Endodermal cell (in vitro differentiated cells): ENCODE measurements around the gene DOK7. TPM values are rescaled to one million over a fixed set of nuclear protein-coding genes. Genes with fewer than 3 reads are reported as not detected.

Experiments
- DNase-seq: peaks from one replicate; pipeline ENCODE4 v3.0.0-alpha.2; 2017
- H3K27ac ChIP-seq: 2 replicates; pipeline ENCODE4 v1.5.1; 2013; ENCODE audit warnings: mild to moderate bottlenecking, low read depth, low read length, moderate library complexity
- H3K27me3 ChIP-seq: 2 replicates; pipeline ENCODE4 v1.6.1; 2013; ENCODE audit warnings: mild to moderate bottlenecking, low read length, moderate library complexity; ENCODE audit not compliant: insufficient read depth, control insufficient read depth, poor library complexity, severe bottlenecking
- H3K36me3 ChIP-seq: 2 replicates; pipeline ENCODE4 v1.7.0; 2013; ENCODE audit warnings: mild to moderate bottlenecking, low read length, moderate library complexity; ENCODE audit not compliant: control insufficient read depth, insufficient read depth
- H3K4me1 ChIP-seq: one replicate; pipeline ENCODE4 v1.7.0; 2013; ENCODE audit warnings: low read length; ENCODE audit not compliant: control insufficient read depth, insufficient read depth
- H3K4me3 ChIP-seq: 2 replicates; pipeline ENCODE4 v1.5.1; 2013; ENCODE audit warnings: mild to moderate bottlenecking, low read length, moderate library complexity
- H3K9ac ChIP-seq: 2 replicates; pipeline ENCODE4 v1.6.1; 2013; ENCODE audit warnings: mild to moderate bottlenecking, low read length, moderate library complexity; ENCODE audit not compliant: poor library complexity, severe bottlenecking; ENCODE audit errors: extremely low read depth
- H3K9me3 ChIP-seq: 2 replicates; pipeline ENCODE4 v1.6.1; 2013; ENCODE audit warnings: mild to moderate bottlenecking, low read length, moderate library complexity; ENCODE audit not compliant: control insufficient read depth
- H3K27ac Mint-ChIP-seq: 2 replicates; pipeline ENCODE4 v1.8.0; 2020; ENCODE audit warnings: mixed read lengths
- H3K27me3 Mint-ChIP-seq: 2 replicates; pipeline ENCODE4 v1.8.0; 2021; ENCODE audit warnings: mild to moderate bottlenecking, mixed read lengths; ENCODE audit not compliant: insufficient read depth
- H3K36me3 Mint-ChIP-seq: 2 replicates; pipeline ENCODE4 v1.8.0; 2020; ENCODE audit warnings: low read depth, mixed read lengths
- H3K4me1 Mint-ChIP-seq: 2 replicates; pipeline ENCODE4 v1.8.0; 2020; ENCODE audit warnings: mixed read lengths
- H3K4me3 Mint-ChIP-seq: 2 replicates; pipeline ENCODE4 v1.8.0; 2020; ENCODE audit warnings: mild to moderate bottlenecking, moderate library complexity, mixed read lengths
- H3K9me3 Mint-ChIP-seq: 2 replicates; pipeline ENCODE4 v1.8.0; 2020; ENCODE audit warnings: mild to moderate bottlenecking, mixed read lengths
- CTCF ChIP-seq: fragments of 200-600 bp; sonication (generic); conservative IDR thresholded peaks from 2 replicates; pipeline ENCODE4 v1.5.0; 2021; ENCODE audit warnings: antibody characterized with exemption, mild to moderate bottlenecking
- WGBS, 2 experiments: methylation state at CpG; one replicate each; pipeline versions ENCODE4 v1.1.5 to v1.1.7; 2013; ENCODE audit warnings: missing lambda C conversion rate in 2 of 2, mixed read lengths in 1 of 2; ENCODE audit not compliant: insufficient coverage in 1 of 2, insufficient read length in 1 of 2; 5-methylcytosine and 5-hydroxymethylcytosine counted together
- total RNA-seq, 2 donors: library from RNA; stranded (reverse); fragmentation: NEBNext Ultra II Directional in 1 of 2; extraction: Animal tissue kit (Norgen Biotek cat#: 25700) in 1 of 2; gene quantifications; 2 replicates in 1 of 2; 3 replicates in 1 of 2; pipeline ENCODE4 v1.2.1, GENCODE V29; 2021

DOK7 gene
- total RNA-seq, 2 donors from 2014 or later: 0.38 to 1.3 TPM

DNA sequence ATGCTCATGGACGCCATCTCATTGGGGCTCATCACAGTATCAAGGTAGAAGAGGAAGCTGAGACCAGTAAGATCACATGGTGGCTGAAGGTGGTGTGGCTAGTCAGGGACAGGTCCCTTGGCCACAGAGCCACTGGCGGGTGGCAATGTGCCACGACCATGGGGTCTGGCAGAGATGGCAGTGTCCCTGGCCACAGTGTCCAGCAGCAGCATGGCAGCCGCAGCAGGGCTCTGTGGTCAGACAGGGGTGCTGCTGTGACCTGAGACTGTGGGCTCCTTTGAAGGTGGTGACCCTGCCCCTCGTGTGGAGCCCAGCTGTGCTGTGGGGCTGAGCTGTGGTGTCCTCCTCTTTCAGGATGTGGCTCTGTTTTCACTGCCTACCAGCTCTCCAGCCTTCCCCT, 2.2 kb upstream of the DOK7 start:
- peaks cover 33% of the 10 kb centered on the region for H3K27me3 ChIP-seq
- peaks cover 51% of the 10 kb centered on the region for H3K27me3 Mint-ChIP-seq
- whole genome bisulfite sequencing, 2 experiments: 87 to 92% methylated on average over 5 of the region's 5 CpGs

DNA sequence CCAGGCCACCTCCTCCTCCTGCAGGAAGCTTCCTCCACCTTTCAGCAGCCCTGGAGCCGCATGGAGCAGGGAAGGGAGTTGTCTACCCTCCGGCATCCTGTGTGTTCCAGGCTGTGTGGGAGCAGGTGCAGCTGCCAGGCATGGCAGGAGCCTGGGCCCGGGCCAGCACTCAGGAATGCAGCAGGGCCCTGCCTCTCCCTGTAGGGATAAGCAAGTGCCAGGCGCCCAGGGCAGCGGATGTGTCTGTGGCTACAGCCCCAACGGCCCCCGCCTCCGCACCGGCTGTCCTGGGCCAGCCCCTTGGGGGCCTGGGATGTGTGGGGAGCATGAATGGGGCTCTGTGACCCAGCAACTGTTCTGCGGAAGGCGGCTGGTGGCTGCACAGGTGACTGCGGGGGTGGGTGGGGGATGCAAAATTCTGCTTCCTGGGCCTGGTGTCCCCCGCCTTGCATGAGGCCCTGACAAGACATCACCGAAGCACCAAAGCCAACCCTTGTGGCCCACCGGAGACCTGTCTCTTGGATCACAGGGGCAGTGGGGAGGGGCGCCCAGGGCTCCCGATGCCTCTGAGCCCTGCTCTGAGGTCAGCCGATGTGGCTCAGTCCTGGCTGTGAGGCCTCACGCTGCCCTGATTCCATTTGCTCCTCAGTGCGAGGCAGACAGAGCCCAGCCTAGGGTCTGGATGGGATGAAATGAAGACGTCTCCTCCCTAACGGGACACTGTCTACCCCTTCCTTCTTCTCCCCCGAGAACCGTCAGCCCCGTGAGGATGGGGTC, 1.4 kb upstream of the DOK7 start:
- Mint-ChIP-seq H3K27me3 (peaks cover 50% of the 10 kb centered on the region), H3K4me1 (no peaks in the 10 kb centered on the region), H3K4me3 (no peak overlapping the region), H3K36me3 (no peaks in the 10 kb centered on the region), H3K9me3 (peaks cover 6% of the 10 kb centered on the region), H3K27ac (no peak overlapping the region)
- Histone ChIP-seq H3K4me1 (no peaks in the 10 kb centered on the region), H3K27ac (no peak overlapping the region), H3K9ac (no peak overlapping the region), H3K27me3 (peaks cover 33% of the 10 kb centered on the region), H3K36me3 (no peaks in the 10 kb centered on the region), H3K9me3 (no peaks in the 10 kb centered on the region), H3K4me3 (no peak overlapping the region)
- no peak for DNase-seq
- no peak for TF ChIP-seq CTCF
- WGBS, 2 experiments: 91 to 92% methylated on average over 15 to 25 of the region's 25 CpGs

More for the DNA sequence above, 2.2 kb upstream of the DOK7 start:
- H3K9ac ChIP-seq: no peak overlapping the region
- no peak for TF ChIP-seq CTCF
- no peaks in the 10 kb centered on the region for H3K36me3 ChIP-seq
- Mint-ChIP-seq H3K36me3 (no peaks in the 10 kb centered on the region), H3K4me3 (no peak overlapping the region), H3K4me1 (no peaks in the 10 kb centered on the region), H3K27ac (no peak overlapping the region), H3K9me3 (peaks cover 10% of the 10 kb centered on the region)
- no peaks in the 10 kb centered on the region for H3K9me3 ChIP-seq
- no peak overlapping the region for H3K27ac ChIP-seq
- no peak overlapping the region for H3K4me3 ChIP-seq
- DNase-seq: no peak
- no peaks in the 10 kb centered on the region for H3K4me1 ChIP-seq

DNA sequence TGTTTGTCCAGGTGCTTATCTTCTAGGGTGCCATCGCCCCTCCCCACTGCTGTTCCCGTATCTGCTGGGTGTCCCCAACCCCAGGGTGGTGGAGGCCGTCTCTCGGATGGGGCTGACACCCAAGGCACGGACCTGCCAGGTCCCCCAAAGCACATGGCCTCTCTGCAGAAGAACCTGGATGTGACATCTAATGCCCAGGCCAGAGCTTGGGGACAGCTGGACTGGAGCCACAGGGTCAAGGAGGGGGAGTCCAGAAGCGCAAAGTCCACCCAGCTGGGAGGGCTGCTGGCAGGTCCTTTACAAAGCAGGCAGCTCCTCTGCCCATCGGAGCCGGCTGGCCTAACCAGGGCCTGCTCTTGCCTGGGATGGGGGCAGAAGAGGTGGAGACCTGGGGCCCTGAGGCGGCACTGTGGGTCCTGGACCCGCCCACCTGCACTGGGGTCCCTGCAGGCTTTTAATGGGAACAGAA, 751 bp upstream of the DOK7 start:
- no peaks in the 10 kb centered on the region for H3K4me1 Mint-ChIP-seq
- no peaks in the 10 kb centered on the region for H3K9me3 ChIP-seq
- no peak for TF ChIP-seq CTCF
- H3K27ac ChIP-seq: no peak overlapping the region
- no peak overlapping the region for H3K4me3 ChIP-seq
- H3K36me3 ChIP-seq: no peaks in the 10 kb centered on the region
- no peaks in the 10 kb centered on the region for H3K36me3 Mint-ChIP-seq
- no peak overlapping the region for H3K9ac ChIP-seq
- peak overlapping the region; percentile 27 for H3K4me3 Mint-ChIP-seq
- H3K27ac Mint-ChIP-seq: no peak overlapping the region
- 93 to 97% methylated on average over 6 to 10 of the region's 10 CpGs for WGBS, 2 experiments
- H3K4me1 ChIP-seq: no peaks in the 10 kb centered on the region
- peaks cover 3% of the 10 kb centered on the region for H3K9me3 Mint-ChIP-seq
- peaks cover 46% of the 10 kb centered on the region for H3K27me3 Mint-ChIP-seq
- H3K27me3 ChIP-seq: peaks cover 33% of the 10 kb centered on the region
- DNase-seq: no peak
